ENCODE results near the gene DYRK1A.

DNA sequence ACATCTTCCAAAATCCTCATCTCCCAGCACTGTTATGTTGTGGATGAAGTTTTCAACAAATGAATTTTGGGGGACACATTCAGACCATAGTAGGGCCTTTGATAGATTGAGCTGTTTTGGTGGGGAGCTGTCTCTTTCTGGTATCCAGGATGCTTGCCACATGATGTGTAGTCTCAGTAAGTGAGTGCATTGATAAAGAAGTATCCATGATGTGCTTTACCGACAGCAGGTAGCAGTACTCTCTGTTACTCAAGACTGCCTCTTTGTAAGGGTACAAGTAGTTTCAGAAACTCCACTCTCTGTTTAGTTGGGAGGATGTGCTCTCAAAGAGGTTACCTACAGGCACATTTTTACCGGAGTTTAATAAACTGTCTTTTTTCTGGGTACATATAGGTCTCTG lies 26.5 kb downstream of the DYRK1A start:
- TF ChIP-seq, protein P1, sequence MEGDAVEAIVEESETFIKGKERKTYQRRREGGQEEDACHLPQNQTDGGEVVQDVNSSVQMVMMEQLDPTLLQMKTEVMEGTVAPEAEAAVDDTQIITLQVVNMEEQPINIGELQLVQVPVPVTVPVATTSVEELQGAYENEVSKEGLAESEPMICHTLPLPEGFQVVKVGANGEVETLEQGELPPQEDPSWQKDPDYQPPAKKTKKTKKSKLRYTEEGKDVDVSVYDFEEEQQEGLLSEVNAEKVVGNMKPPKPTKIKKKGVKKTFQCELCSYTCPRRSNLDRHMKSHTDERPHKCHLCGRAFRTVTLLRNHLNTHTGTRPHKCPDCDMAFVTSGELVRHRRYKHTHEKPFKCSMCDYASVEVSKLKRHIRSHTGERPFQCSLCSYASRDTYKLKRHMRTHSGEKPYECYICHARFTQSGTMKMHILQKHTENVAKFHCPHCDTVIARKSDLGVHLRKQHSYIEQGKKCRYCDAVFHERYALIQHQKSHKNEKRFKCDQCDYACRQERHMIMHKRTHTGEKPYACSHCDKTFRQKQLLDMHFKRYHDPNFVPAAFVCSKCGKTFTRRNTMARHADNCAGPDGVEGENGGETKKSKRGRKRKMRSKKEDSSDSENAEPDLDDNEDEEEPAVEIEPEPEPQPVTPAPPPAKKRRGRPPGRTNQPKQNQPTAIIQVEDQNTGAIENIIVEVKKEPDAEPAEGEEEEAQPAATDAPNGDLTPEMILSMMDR (IDR thresholded peaks at IDR 0.05): no peak
- no peak for TF ChIP-seq POLR2A (IDR thresholded peaks at IDR 0.05)

All from uterus (tissue), 2 donors.